Measurements from ENCODE around the gene RRP36.
A peak's percentile ranks its signal among the peaks of the same experiment; 100 is the strongest.

Gene RRP36

GRCh38 chr6:43059168-43060033, 38.0 kb downstream of the RRP36 start, which contains the start of the genes KLC4 and MRPL2:
TSS of gene KLC4 (plus strand) at chr6:43059631. CDS start at chr6:43061336, 1,705 bp downstream.
TSS of gene MRPL2 (minus strand) at chr6:43059434. CDS start at chr6:43059381, 53 bp downstream.
- H3K36me3 ChIP-seq (ENCODE audit: control insufficient read depth, insufficient read depth, low read length): peaks cover 10% of the 10 kb centered on the region

GRCh38 chr6:43060034-43060754, 38.8 kb downstream of the RRP36 start:
- Histone ChIP-seq H3K4me3 (replicated peaks; ENCODE audit: low read depth, low read length) (peak overlapping the region; percentile 75), H3K27me3 (replicated peaks; ENCODE audit: control insufficient read depth, insufficient read depth, low read length) (no peaks in the 10 kb centered on the region), H3K36me3 (ENCODE audit: control insufficient read depth, insufficient read depth, low read length) (peaks cover 10% of the 10 kb centered on the region)
- TF ChIP-seq CTCF (IDR thresholded peaks at IDR 0.05; ENCODE audit: insufficient read depth, low read length, poor library complexity, severe bottlenecking): no peak
- DNase-seq (ENCODE audit: extremely low read depth, insufficient read length): no peak

More at GRCh38 chr6:43059168-43060033, 38.0 kb downstream of the RRP36 start, which contains the start of the genes KLC4 and MRPL2:
- Histone ChIP-seq H3K4me3 (replicated peaks; ENCODE audit: low read depth, low read length) (peak within 1 kb of the TSS; percentile 75), H3K27me3 (replicated peaks; ENCODE audit: control insufficient read depth, insufficient read depth, low read length) (no peaks in the 10 kb centered on the region)
- TF ChIP-seq CTCF (IDR thresholded peaks at IDR 0.05; ENCODE audit: insufficient read depth, low read length, poor library complexity, severe bottlenecking): no peak
- DNase-seq (ENCODE audit: extremely low read depth, insufficient read length): peak; percentile 94

- TF ChIP-seq CTCF (IDR thresholded peaks at IDR 0.05; ENCODE audit: insufficient read depth, low read length, poor library complexity, severe bottlenecking): no peak
- H3K4me3 ChIP-seq (replicated peaks; ENCODE audit: low read depth, low read length): no peak overlapping the region
- H3K36me3 ChIP-seq (ENCODE audit: control insufficient read depth, insufficient read depth, low read length): peaks cover 5% of the 10 kb centered on the region
- no peaks in the 10 kb centered on the region for H3K27me3 ChIP-seq (replicated peaks; ENCODE audit: control insufficient read depth, insufficient read depth, low read length)
- DNase-seq (ENCODE audit: extremely low read depth, insufficient read length): no peak
These were observed 39.6 kb downstream of the RRP36 start for GRCh38 chr6:43060755-43061633.

- Histone ChIP-seq H3K27me3 (replicated peaks; ENCODE audit: control insufficient read depth, insufficient read depth, low read length) (no peaks in the 10 kb centered on the region), H3K36me3 (ENCODE audit: control insufficient read depth, insufficient read depth, low read length) (peaks cover 4% of the 10 kb centered on the region), H3K4me3 (replicated peaks; ENCODE audit: low read depth, low read length) (no peak overlapping the region)
- no peak for DNase-seq (ENCODE audit: extremely low read depth, insufficient read length)
- TF ChIP-seq CTCF (IDR thresholded peaks at IDR 0.05; ENCODE audit: insufficient read depth, low read length, poor library complexity, severe bottlenecking): no peak
These were observed 40.4 kb downstream of the RRP36 start for GRCh38 chr6:43061861-43062260.

- DNase-seq (ENCODE audit: extremely low read depth, insufficient read length): no peak
- no peaks in the 10 kb centered on the region for H3K27me3 ChIP-seq (replicated peaks; ENCODE audit: control insufficient read depth, insufficient read depth, low read length)
- H3K4me3 ChIP-seq (replicated peaks; ENCODE audit: low read depth, low read length): no peak overlapping the region
- peaks cover 4% of the 10 kb centered on the region for H3K36me3 ChIP-seq (ENCODE audit: control insufficient read depth, insufficient read depth, low read length)
- TF ChIP-seq CTCF (IDR thresholded peaks at IDR 0.05; ENCODE audit: insufficient read depth, low read length, poor library complexity, severe bottlenecking): no peak
These were observed 41.4 kb downstream of the RRP36 start for GRCh38 chr6:43062818-43063217.
